GM12872 (cell line): ENCODE data around the gene CLCF1.

Experiments
- TF ChIP-seq, protein P1 (sequence below): IDR thresholded peaks from 3 replicates; pipeline ENCODE4 v1.5.1; 2011; ENCODE audit warnings: low read depth, mild to moderate bottlenecking, low read length, moderate library complexity; ENCODE audit not compliant: insufficient read depth

The CLCF1 gene

DNA sequence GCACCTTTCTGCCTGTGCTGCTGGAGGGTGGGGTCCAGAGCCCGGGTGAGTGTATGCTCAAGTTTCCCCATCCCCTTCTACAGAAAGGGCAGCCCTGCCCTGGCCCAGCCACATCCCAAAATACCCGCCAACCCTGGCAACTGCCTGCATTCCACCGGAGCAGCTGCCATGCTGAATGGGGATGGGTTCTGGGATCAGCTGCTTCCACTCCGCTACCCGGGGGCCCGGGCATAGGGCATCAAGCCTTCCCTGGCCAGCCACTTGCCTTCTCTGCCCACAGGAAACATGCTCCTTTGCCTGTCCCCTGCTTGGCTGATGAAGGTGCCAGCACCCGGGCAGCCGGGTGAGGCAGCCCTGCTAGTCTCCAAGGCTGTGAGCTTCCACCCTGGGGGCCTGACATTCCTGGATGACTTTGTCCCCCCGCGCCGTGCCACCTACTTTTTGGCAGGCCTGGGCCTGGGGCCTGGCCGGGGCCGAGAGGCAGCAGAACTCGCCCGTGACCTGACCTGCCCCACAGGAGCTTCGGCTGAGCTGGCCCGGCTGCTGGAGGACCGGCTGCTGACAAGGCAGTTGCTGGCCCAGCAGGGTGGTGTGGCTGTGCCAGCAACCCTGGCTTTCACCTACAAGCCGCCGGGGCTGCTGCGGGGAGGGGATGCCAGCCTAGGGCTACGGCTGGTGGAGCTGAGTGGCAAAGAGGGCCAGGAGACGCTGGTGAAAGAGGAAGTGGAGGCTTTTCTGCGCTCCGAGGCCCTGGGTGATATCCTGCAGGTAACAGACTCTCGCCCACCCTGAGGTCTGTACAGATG is 45.3 kb upstream of the CLCF1 start:
- TF ChIP-seq, protein P1, sequence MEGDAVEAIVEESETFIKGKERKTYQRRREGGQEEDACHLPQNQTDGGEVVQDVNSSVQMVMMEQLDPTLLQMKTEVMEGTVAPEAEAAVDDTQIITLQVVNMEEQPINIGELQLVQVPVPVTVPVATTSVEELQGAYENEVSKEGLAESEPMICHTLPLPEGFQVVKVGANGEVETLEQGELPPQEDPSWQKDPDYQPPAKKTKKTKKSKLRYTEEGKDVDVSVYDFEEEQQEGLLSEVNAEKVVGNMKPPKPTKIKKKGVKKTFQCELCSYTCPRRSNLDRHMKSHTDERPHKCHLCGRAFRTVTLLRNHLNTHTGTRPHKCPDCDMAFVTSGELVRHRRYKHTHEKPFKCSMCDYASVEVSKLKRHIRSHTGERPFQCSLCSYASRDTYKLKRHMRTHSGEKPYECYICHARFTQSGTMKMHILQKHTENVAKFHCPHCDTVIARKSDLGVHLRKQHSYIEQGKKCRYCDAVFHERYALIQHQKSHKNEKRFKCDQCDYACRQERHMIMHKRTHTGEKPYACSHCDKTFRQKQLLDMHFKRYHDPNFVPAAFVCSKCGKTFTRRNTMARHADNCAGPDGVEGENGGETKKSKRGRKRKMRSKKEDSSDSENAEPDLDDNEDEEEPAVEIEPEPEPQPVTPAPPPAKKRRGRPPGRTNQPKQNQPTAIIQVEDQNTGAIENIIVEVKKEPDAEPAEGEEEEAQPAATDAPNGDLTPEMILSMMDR, result no peak

DNA sequence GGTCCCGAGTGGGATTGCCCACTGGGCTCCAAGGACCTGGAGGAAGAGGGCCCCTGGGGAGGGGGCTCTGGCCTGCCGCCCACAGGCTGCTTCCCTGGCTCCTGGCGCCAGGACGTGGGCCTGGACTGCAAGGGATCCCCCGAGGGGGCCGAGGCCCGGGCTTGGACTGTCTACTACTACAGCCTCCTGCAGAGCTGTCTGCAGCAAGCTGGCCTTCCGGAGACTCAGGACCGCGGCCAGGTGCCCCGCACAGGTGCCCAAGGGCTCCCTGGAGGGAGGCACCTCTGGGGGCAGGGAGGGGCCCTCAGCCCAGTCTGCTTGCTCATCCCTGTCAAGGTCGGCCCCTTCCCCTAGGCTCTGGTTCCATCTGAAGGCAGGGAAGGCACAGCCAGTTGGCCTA is 44.0 kb upstream of the CLCF1 start:
- TF ChIP-seq, protein P1, result no peak

DNA sequence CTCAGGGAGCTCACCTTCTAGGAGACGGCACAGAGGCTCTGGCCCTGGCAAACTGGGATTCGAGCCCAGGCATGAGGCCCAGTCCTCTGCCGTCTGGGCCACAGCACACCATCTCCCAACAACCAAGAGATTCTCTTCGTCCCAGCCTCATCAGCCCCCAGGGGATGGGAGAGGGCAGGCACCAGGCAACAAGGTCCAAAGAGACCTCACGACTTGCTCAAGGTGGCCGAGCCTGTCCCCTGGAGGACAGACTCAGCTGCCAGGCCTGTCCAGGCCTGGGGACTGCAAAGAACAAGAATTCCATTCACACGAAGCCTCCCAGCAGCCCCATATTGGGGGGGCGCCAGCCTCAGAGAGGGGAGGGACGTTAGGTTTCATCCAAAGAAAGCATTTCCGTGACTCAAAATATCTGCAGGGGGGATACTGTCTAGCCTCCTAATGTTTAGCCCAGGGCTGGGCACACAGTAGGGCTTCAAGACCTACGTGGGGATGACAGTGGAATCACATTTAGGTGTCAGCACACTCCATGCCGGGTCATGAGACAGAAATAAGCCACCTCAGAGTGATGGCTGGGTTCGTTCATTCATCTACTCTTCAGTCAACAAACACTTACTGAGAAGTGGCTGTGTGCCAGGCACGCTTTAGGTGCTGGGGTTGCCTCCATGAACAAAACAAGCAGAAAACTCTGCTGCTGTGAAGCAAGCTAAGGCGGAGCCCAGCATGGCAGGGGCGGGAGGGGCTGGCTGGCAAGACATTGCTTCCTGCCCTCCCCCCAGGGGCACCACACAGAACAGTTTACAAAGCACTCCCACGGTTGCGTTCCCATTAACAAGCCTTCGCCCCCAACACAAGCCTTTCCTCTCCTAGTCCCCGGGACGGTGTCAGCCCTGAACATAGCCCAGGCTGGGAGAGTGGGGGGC is 43.3 kb upstream of the CLCF1 start:
- TF ChIP-seq, protein P1, result no peak

DNA sequence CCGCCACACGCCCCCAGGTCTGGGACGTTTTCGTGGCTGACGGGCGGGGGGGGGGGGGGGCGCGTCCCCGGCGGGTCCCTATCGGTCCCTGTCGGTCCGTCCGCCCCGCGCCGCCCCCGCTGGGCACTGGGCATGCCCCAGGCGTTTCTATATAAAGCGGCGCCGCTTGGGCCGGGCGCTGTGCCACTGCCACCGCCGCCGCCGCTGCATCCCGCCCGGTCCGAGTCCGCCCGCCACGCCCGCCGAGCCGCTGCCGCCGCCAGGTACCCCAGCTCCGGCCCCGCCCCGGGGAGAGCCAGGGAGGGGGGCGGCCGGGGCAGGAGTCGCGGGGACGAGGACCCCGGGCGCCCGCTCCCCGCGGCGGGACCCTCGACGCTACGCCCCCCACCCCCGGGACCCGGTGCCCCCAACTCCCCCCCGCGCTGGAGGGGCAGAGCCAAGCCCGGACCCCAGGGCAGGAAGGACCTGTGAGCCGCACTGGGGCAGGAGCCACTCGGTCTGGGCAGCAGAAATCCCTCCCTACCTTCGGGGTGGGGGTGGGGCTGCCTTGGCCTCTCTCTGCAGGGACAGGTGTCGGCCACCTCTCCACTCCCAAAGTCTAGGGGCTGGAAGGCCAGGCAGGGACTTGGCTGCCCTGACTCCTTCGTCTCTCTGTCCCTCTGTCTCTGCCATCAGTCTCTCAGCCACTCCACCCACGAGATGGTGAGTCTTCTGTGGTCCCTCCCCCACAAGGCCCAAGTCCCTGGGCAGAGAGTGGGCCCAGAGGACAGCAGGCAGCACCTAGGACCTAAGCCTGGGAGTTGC is 42.3 kb upstream of the CLCF1 start, which contains the start of gene CARNS1:
CARNS1 (plus strand) TSS at position 178 of the 804 bp plus-strand sequence; CDS start at position 700, 522 bp downstream.
- TF ChIP-seq, protein P1, result no peak

DNA sequence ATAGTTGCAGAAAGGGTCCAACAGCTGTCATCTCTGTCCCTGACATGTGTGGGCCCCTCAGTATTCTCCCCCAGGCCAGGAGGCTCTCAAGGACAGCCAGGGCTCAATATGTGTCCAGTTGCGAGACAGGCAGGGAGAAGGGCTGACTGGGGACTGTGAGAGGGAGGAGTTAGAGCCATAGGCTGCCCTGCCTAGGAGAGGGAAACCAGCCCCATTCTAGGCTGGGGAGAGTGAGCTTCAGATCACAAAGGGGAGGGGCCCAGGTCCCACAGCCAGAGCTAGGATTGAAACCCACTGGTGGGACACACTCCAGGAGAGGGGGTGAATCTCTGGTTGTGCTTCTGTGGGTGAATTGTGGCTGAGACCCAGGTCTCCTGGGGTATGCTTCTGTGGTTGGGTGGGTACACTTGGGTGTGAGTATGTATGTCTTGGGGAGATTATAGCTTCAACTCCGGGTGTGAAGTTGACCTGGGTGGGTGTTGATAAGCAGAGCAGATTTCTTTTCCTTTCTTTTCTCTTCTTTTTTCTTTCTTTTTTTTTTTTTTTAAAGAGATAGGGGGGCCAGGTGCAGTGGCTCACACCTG is 40.0 kb upstream of the CLCF1 start:
- TF ChIP-seq, protein P1, result no peak

DNA sequence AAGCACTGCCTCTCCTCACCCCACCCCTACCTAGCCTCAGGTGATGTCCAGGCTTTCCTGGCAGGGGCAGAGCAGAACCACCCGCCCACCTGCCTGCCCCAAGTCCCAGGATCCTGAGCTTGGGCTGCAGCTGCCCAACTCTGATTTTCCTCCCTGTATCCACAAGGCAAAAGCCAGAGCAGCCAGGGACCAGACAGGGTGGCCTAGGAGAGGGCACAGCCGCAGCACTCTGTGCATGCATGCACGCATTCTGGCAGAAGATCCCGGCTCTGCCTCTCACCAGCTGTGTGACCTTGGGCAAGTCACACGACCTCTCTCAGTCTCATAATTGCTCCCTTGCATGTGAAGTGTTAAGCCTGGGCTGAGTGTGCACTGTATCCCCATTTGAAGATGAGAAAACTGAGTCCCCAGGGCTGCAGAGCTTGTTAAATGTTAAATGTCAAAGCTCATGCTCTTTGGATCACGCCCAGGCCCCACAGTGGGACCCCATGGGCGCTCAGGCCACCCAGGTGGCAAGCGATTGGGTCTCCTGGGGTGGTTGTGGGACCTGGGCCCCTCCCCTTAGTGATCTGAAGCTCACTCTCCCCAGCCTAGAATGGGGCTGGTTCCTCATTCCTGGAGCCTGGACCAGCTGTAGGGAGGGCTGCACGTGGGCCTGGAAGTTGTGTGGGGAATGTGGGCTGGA is 39.2 kb upstream of the CLCF1 start:
- TF ChIP-seq, protein P1, result no peak
